ENCODE results near the gene ACVR1B. TPM values are rescaled to one million over a fixed set of nuclear protein-coding genes. Genes with fewer than 3 reads are reported as not detected.

ACVR1B gene
- total RNA-seq, 1 experiment from 2014 or later: 13.4 TPM

GRCh38 chr12:52043386-52044212 lies 92.1 kb downstream of the ACVR1B start:
- no peak overlapping the region for H3K4me2 ChIP-seq
- DNase-seq: peak in 1 of 2 experiments; percentile 30
- no TSS peak for BruUV-seq (replicated peaks)
- H2AFZ ChIP-seq: no peak overlapping the region
- intact Hi-C loops (cut with micrococcal nuclease; ENCODE audit: unreplicated experiment): no loop called here
- no peaks in the 10 kb centered on the region for H3K9me3 ChIP-seq (ENCODE audit: insufficient read depth, low read depth)
- no peak overlapping the region for H3K4me3 ChIP-seq
- CTCF ChIA-PET: no interaction called here
- peaks cover 12% of the 10 kb centered on the region for H3K4me1 ChIP-seq (replicated peaks; ENCODE audit: insufficient read depth)
- H3K9me2 ChIP-seq (ENCODE audit: insufficient read depth): no peaks in the 10 kb centered on the region
- no peaks in the 10 kb centered on the region for H4K20me1 ChIP-seq (ENCODE audit: insufficient read depth)
- H3K27me3 ChIP-seq (ENCODE audit: insufficient read depth, low read depth): no peaks in the 10 kb centered on the region
- H3K79me2 ChIP-seq (ENCODE audit: low read depth): no peaks in the 10 kb centered on the region
- peaks cover 11% of the 10 kb centered on the region; the same call in 1 of the 2 replicates for H3F3A ChIP-seq (ENCODE audit: insufficient read depth, low read depth)
- no peaks in the 10 kb centered on the region for H3K36me3 ChIP-seq (ENCODE audit: low read depth)
- POLR2A ChIA-PET (ENCODE audit: unreplicated experiment): no interaction called here
- TF ChIP-seq CTCF (conservative IDR thresholded peaks at IDR 0.05) (no peak), EZH2 (IDR thresholded peaks at IDR 0.05; ENCODE audit: low read depth) (no peak)
- H3K27ac ChIP-seq: no peak overlapping the region

GRCh38 chr12:52044292-52044983 lies 92.9 kb downstream of the ACVR1B start:
- Histone ChIP-seq H3F3A (ENCODE audit: insufficient read depth, low read depth) (peaks cover 5% of the 10 kb centered on the region; the same call in 1 of the 2 replicates), H3K9me3 (ENCODE audit: insufficient read depth, low read depth) (no peaks in the 10 kb centered on the region), H3K79me2 (ENCODE audit: low read depth) (no peaks in the 10 kb centered on the region), H4K20me1 (ENCODE audit: insufficient read depth) (no peaks in the 10 kb centered on the region), H3K4me3 (no peak overlapping the region), H3K27ac (no peak overlapping the region), H3K36me3 (ENCODE audit: low read depth) (no peaks in the 10 kb centered on the region), H3K4me1 (replicated peaks; ENCODE audit: insufficient read depth) (peaks cover 14% of the 10 kb centered on the region), H2AFZ (no peak overlapping the region), H3K4me2 (no peak overlapping the region), H3K27me3 (ENCODE audit: insufficient read depth, low read depth) (no peaks in the 10 kb centered on the region), H3K9me2 (ENCODE audit: insufficient read depth) (no peaks in the 10 kb centered on the region)
- ChIA-PET CTCF (interaction anchor here (0.5 kb wide), 1 partner anchor 50 kb away, joined by 10 read pairs; no protein-coding TSS in a partner anchor), POLR2A (ENCODE audit: unreplicated experiment) (no interaction called here)
- TF ChIP-seq CTCF (conservative IDR thresholded peaks at IDR 0.05) (no peak), EZH2 (IDR thresholded peaks at IDR 0.05; ENCODE audit: low read depth) (no peak)
- intact Hi-C loops (cut with micrococcal nuclease; ENCODE audit: unreplicated experiment): no loop called here
- peak in 1 of 2 experiments; percentile 25 for DNase-seq
- BruUV-seq (replicated peaks): no TSS peak

GRCh38 chr12:52045794-52046199 lies 94.3 kb downstream of the ACVR1B start:
- ChIA-PET CTCF (no interaction called here), POLR2A (ENCODE audit: unreplicated experiment) (interaction anchor here (0.7 kb wide), 1 partner anchor 24 kb away, joined by 4 read pairs; the partner anchor contains the start of gene ATG101)
- peaks cover 17% of the 10 kb centered on the region for H3F3A ChIP-seq (ENCODE audit: insufficient read depth, low read depth)
- H3K27ac ChIP-seq: no peak overlapping the region; the same call in 1 of the 2 replicates
- H3K4me1 ChIP-seq (replicated peaks; ENCODE audit: insufficient read depth): peaks cover 26% of the 10 kb centered on the region
- no peaks in the 10 kb centered on the region for H3K79me2 ChIP-seq (ENCODE audit: low read depth)
- H3K9me3 ChIP-seq (ENCODE audit: insufficient read depth, low read depth): no peaks in the 10 kb centered on the region
- no peak overlapping the region for H3K4me3 ChIP-seq
- DNase-seq: peak; percentile 26 to 34
- TF ChIP-seq CTCF (conservative IDR thresholded peaks at IDR 0.05) (no peak), EZH2 (IDR thresholded peaks at IDR 0.05; ENCODE audit: low read depth) (no peak)
- no peaks in the 10 kb centered on the region for H3K27me3 ChIP-seq (ENCODE audit: insufficient read depth, low read depth)
- H3K4me2 ChIP-seq: peak overlapping the region; percentile 47
- no TSS peak for BruUV-seq (replicated peaks)
- intact Hi-C loops (cut with micrococcal nuclease; ENCODE audit: unreplicated experiment): no loop called here
- H3K9me2 ChIP-seq (ENCODE audit: insufficient read depth): no peaks in the 10 kb centered on the region
- H2AFZ ChIP-seq: no peak overlapping the region
- H3K36me3 ChIP-seq (ENCODE audit: low read depth): no peaks in the 10 kb centered on the region
- no peaks in the 10 kb centered on the region for H4K20me1 ChIP-seq (ENCODE audit: insufficient read depth)

Other genes with a start within 250 kb of the ACVR1B start
- gene FIGNL2, start 103.0 kb upstream of the ACVR1B start, total RNA-seq (2021): not detected in 2 replicates
- gene ANKRD33, start 63.6 kb upstream of the ACVR1B start, total RNA-seq (2021): not detected in 2 replicates
- gene ACVRL1, start 44.2 kb upstream of the ACVR1B start, total RNA-seq (2021): not detected in 2 replicates
- 0.50 TPM in 1 of 2 replicates, not detected in the other for gene TAMALIN, start 55.2 kb downstream of the ACVR1B start, total RNA-seq (2021)
- 6.5 and 13.4 TPM in 2 replicates for gene NR4A1, start 99.7 kb downstream of the ACVR1B start, total RNA-seq (2021)
- gene ATG101, start 118.3 kb downstream of the ACVR1B start, total RNA-seq (2021): 44.6 and 59.0 TPM in 2 replicates
- 0.28 TPM in 1 of 2 replicates, not detected in the other for gene SMIM41, start 128.0 kb downstream of the ACVR1B start, total RNA-seq (2021)
- 84.1 and 94.9 TPM in 2 replicates for gene KRT80, start 240.3 kb downstream of the ACVR1B start, total RNA-seq (2021)

All from PC-9 (cell line).